ENCODE data around the gene CD86. TPM values are rescaled to one million over a fixed set of nuclear protein-coding genes. Genes with fewer than 3 reads are reported as not detected.

Gene CD86
- total and polyA plus RNA-seq, 2 of the 8 experiments (the other 6 are each of a cell fraction or from before 2014, with no cell fraction given): 0.12 to 0.30 TPM

DNA sequence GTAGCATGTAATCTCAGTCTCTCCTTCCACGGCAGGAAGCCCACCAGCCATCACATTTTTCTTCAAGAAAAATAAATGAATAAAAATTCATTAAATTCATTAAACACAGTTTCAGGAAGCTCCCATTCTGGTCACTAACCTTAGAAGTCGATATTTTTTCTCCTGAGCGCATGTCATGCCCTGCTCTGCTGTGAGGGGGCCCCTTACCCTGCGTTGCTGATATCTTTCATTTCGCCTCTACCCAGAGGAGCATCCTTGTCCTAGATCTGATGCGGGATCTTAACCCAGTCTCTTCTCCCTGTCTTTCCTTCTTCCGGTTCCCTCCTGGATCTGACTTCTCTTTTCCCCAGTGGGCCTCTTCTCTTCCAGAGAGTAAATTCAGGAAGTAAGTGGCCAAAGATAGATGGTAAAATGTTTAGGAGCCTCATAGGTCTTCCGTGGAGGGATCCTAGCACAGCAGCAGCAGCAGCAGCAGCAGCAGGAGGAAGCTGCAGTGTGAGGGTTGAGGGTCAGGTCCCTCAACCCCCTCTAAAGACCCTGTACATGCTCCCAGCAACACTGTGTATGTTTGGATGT is 31.7 kb upstream of the CD86 start (continued):
- TF ChIP-seq, protein P1, sequence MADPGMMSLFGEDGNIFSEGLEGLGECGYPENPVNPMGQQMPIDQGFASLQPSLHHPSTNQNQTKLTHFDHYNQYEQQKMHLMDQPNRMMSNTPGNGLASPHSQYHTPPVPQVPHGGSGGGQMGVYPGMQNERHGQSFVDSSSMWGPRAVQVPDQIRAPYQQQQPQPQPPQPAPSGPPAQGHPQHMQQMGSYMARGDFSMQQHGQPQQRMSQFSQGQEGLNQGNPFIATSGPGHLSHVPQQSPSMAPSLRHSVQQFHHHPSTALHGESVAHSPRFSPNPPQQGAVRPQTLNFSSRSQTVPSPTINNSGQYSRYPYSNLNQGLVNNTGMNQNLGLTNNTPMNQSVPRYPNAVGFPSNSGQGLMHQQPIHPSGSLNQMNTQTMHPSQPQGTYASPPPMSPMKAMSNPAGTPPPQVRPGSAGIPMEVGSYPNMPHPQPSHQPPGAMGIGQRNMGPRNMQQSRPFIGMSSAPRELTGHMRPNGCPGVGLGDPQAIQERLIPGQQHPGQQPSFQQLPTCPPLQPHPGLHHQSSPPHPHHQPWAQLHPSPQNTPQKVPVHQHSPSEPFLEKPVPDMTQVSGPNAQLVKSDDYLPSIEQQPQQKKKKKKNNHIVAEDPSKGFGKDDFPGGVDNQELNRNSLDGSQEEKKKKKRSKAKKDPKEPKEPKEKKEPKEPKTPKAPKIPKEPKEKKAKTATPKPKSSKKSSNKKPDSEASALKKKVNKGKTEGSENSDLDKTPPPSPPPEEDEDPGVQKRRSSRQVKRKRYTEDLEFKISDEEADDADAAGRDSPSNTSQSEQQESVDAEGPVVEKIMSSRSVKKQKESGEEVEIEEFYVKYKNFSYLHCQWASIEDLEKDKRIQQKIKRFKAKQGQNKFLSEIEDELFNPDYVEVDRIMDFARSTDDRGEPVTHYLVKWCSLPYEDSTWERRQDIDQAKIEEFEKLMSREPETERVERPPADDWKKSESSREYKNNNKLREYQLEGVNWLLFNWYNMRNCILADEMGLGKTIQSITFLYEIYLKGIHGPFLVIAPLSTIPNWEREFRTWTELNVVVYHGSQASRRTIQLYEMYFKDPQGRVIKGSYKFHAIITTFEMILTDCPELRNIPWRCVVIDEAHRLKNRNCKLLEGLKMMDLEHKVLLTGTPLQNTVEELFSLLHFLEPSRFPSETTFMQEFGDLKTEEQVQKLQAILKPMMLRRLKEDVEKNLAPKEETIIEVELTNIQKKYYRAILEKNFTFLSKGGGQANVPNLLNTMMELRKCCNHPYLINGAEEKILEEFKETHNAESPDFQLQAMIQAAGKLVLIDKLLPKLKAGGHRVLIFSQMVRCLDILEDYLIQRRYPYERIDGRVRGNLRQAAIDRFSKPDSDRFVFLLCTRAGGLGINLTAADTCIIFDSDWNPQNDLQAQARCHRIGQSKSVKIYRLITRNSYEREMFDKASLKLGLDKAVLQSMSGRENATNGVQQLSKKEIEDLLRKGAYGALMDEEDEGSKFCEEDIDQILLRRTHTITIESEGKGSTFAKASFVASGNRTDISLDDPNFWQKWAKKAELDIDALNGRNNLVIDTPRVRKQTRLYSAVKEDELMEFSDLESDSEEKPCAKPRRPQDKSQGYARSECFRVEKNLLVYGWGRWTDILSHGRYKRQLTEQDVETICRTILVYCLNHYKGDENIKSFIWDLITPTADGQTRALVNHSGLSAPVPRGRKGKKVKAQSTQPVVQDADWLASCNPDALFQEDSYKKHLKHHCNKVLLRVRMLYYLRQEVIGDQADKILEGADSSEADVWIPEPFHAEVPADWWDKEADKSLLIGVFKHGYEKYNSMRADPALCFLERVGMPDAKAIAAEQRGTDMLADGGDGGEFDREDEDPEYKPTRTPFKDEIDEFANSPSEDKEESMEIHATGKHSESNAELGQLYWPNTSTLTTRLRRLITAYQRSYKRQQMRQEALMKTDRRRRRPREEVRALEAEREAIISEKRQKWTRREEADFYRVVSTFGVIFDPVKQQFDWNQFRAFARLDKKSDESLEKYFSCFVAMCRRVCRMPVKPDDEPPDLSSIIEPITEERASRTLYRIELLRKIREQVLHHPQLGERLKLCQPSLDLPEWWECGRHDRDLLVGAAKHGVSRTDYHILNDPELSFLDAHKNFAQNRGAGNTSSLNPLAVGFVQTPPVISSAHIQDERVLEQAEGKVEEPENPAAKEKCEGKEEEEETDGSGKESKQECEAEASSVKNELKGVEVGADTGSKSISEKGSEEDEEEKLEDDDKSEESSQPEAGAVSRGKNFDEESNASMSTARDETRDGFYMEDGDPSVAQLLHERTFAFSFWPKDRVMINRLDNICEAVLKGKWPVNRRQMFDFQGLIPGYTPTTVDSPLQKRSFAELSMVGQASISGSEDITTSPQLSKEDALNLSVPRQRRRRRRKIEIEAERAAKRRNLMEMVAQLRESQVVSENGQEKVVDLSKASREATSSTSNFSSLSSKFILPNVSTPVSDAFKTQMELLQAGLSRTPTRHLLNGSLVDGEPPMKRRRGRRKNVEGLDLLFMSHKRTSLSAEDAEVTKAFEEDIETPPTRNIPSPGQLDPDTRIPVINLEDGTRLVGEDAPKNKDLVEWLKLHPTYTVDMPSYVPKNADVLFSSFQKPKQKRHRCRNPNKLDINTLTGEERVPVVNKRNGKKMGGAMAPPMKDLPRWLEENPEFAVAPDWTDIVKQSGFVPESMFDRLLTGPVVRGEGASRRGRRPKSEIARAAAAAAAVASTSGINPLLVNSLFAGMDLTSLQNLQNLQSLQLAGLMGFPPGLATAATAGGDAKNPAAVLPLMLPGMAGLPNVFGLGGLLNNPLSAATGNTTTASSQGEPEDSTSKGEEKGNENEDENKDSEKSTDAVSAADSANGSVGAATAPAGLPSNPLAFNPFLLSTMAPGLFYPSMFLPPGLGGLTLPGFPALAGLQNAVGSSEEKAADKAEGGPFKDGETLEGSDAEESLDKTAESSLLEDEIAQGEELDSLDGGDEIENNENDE (IDR thresholded peaks at IDR 0.05; ENCODE audit: insufficient replicate concordance, low read length): no peak
- TF ChIP-seq, protein P2, sequence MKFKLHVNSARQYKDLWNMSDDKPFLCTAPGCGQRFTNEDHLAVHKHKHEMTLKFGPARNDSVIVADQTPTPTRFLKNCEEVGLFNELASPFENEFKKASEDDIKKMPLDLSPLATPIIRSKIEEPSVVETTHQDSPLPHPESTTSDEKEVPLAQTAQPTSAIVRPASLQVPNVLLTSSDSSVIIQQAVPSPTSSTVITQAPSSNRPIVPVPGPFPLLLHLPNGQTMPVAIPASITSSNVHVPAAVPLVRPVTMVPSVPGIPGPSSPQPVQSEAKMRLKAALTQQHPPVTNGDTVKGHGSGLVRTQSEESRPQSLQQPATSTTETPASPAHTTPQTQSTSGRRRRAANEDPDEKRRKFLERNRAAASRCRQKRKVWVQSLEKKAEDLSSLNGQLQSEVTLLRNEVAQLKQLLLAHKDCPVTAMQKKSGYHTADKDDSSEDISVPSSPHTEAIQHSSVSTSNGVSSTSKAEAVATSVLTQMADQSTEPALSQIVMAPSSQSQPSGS (IDR thresholded peaks at IDR 0.05; ENCODE audit: low read length): no peak
- no peak for TF ChIP-seq CBX8 (IDR thresholded peaks at IDR 0.05; ENCODE audit: borderline replicate concordance, low read depth, low read length)
- TF ChIP-seq FOSL1 (IDR thresholded peaks at IDR 0.05; ENCODE audit: insufficient read depth, low read depth, low read length): no peak
- no peak for TF ChIP-seq POLR2AphosphoS5 (IDR thresholded peaks at IDR 0.05; ENCODE audit: low read depth, low read length)
- TF ChIP-seq, protein P3, sequence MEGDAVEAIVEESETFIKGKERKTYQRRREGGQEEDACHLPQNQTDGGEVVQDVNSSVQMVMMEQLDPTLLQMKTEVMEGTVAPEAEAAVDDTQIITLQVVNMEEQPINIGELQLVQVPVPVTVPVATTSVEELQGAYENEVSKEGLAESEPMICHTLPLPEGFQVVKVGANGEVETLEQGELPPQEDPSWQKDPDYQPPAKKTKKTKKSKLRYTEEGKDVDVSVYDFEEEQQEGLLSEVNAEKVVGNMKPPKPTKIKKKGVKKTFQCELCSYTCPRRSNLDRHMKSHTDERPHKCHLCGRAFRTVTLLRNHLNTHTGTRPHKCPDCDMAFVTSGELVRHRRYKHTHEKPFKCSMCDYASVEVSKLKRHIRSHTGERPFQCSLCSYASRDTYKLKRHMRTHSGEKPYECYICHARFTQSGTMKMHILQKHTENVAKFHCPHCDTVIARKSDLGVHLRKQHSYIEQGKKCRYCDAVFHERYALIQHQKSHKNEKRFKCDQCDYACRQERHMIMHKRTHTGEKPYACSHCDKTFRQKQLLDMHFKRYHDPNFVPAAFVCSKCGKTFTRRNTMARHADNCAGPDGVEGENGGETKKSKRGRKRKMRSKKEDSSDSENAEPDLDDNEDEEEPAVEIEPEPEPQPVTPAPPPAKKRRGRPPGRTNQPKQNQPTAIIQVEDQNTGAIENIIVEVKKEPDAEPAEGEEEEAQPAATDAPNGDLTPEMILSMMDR (IDR thresholded peaks at IDR 0.05; ENCODE audit: control extremely low read depth in 1 of 3, insufficient read depth in 1 of 3, low read depth in 1 of 3, low read length in 3 of 3): peak; percentile 12 to 31 (median 31); a peak in 3 of 4 replicates
